ENCODE results near the gene COMMD7.

GRCh38 chr20:32762754-32763201 lies 19.5 kb upstream of the COMMD7 start:
- TF ChIP-seq SRF (IDR thresholded peaks at IDR 0.05; ENCODE audit: low read depth) (no peak), CTCF (IDR thresholded peaks at IDR 0.05 in 2 of 3, conservative IDR thresholded peaks at IDR 0.05 in 1 of 3; ENCODE audit: borderline replicate concordance in 1 of 3, insufficient read depth in 1 of 3, low read depth in 2 of 3, low read length in 2 of 3) (no peak), POLR2AphosphoS5 (IDR thresholded peaks at IDR 0.05; ENCODE audit: low read depth, low read length) (no peak), REST (IDR thresholded peaks at IDR 0.05; ENCODE audit: low read depth) (no peak), ZBTB33 (IDR thresholded peaks at IDR 0.05; ENCODE audit: extremely low read depth, insufficient replicate concordance, low read length) (no peak), YY1 (IDR thresholded peaks at IDR 0.05; ENCODE audit: extremely low read depth, insufficient replicate concordance, low read depth, low read length) (no peak), JUND (IDR thresholded peaks at IDR 0.05) (no peak), MAX (IDR thresholded peaks at IDR 0.05) (no peak), EZH2phosphoT487 (IDR thresholded peaks at IDR 0.05; ENCODE audit: borderline replicate concordance) (no peak), EZH2 (IDR thresholded peaks at IDR 0.05) (no peak), ATF3 (IDR thresholded peaks at IDR 0.05) (no peak), POLR2A (IDR thresholded peaks at IDR 0.05; ENCODE audit: borderline replicate concordance, extremely low read depth, insufficient read depth, insufficient read length) (no peak), SIN3A (IDR thresholded peaks at IDR 0.05; ENCODE audit: low read depth) (no peak), ZNF274 (IDR thresholded peaks at IDR 0.05; ENCODE audit: low read depth, low read length) (no peak)

All from HCT116 (cell line).